Endothelial cell of umbilical vein (primary cell): ENCODE measurements around the gene PTGES. TPM values are rescaled to one million over a fixed set of nuclear protein-coding genes. Genes with fewer than 3 reads are reported as not detected.

Experiments used
- BruUV-seq: library from RNA; stranded (reverse); fragments of 400-500 nt; replicated peaks from 2 replicates; lab custom pipeline; 2021; lab: Mats Ljungman, UMichigan
- CTCF ChIA-PET: fragments of 300-600, 350-600 bp; sonication (Branson Sonifier 250); formaldehyde crosslinking; loops from one replicate; lab custom pipeline; 2021; ENCODE audit warnings: antibody characterized with exemption, inconsistent platforms; lab: Charles Lee
- POLR2A ChIA-PET: fragments of 300-600, 350-600 bp; sonication (Branson Sonifier 250); formaldehyde crosslinking; loops from one replicate; lab custom pipeline; 2021; ENCODE audit warnings: antibody characterized with exemption, inconsistent platforms; lab: Charles Lee
- DNase-seq: peaks from one replicate; pipeline ENCODE4 v3.0.0-alpha.2; 2011; ENCODE audit warnings: low read depth, low spot score
- FAIRE-seq: peaks from 2 replicates; lab custom pipeline; 2011; peaks lifted over from hg19 to GRCh38; lab: Jason Lieb, UNC
- H2AFZ ChIP-seq: 2 replicates; pipeline ENCODE4 v1.6.0; 2012; ENCODE audit warnings: low read depth, low read length, control low read depth, inconsistent platforms
- H3K27ac ChIP-seq: 2 replicates; pipeline ENCODE4 v1.5.1; 2011; ENCODE audit warnings: low read depth, mild to moderate bottlenecking, control low read depth, low read length, moderate library complexity; ENCODE audit not compliant: insufficient read depth
- H3K27me3 ChIP-seq, 2 experiments: 2 replicates each; pipeline versions ENCODE4 v1.6.0 to v1.6.1; 2011; ENCODE audit warnings: low read length in 2 of 2, mixed read lengths in 1 of 2; ENCODE audit not compliant: control insufficient read depth in 2 of 2, insufficient read depth in 2 of 2
- H3K36me3 ChIP-seq, 2 experiments: 2 replicates in 1 of 2; 3 replicates in 1 of 2; pipeline ENCODE4 v1.5.1; 2011; ENCODE audit warnings: low read length in 2 of 2, mild to moderate bottlenecking in 1 of 2, moderate library complexity in 1 of 2; ENCODE audit not compliant: control insufficient read depth in 2 of 2, insufficient read depth in 2 of 2; ENCODE audit errors: extremely low read depth in 1 of 2
- H3K4me1 ChIP-seq: 3 replicates; pipeline ENCODE4 v1.5.1; 2011; ENCODE audit warnings: mild to moderate bottlenecking, low read length; ENCODE audit not compliant: control insufficient read depth, insufficient read depth; ENCODE audit errors: extremely low read depth
- H3K4me2 ChIP-seq: 2 replicates; pipeline ENCODE4 v1.6.1; 2011; ENCODE audit warnings: low read length, control low read depth, mixed read lengths; ENCODE audit not compliant: insufficient read depth
- H3K4me3 ChIP-seq, 3 experiments: fragments of 200-600 bp in 1 of 3; sonication (generic), shearing (Covaris generic) in 1 of 3; replicated peaks in 1 of 3; 2 replicates each; pipeline ENCODE4 v1.5.1; 2011 to 2016; ENCODE audit warnings: control low read depth in 3 of 3, low read length in 3 of 3, mild to moderate bottlenecking in 2 of 3, inconsistent platforms in 1 of 3, low read depth in 1 of 3, moderate library complexity in 1 of 3; ENCODE audit not compliant: insufficient read depth in 1 of 3
- H3K79me2 ChIP-seq: 2 replicates; pipeline ENCODE4 v1.6.0; 2012; ENCODE audit warnings: low read length, inconsistent platforms; ENCODE audit not compliant: control insufficient read depth, insufficient read depth
- H3K9ac ChIP-seq: replicated peaks from 2 replicates; pipeline ENCODE3; 2011; ENCODE audit warnings: low read length, control low read depth; ENCODE audit not compliant: insufficient read depth; ENCODE audit errors: extremely low read depth
- H3K9me1 ChIP-seq: replicated peaks from 3 replicates; pipeline ENCODE4 v1.6.0; 2011; ENCODE audit warnings: mild to moderate bottlenecking, low read length; ENCODE audit not compliant: control insufficient read depth, insufficient read depth; ENCODE audit errors: extremely low read depth
- H3K9me3 ChIP-seq: replicated peaks from 2 replicates; pipeline ENCODE4 v1.5.1; 2012; ENCODE audit warnings: low read length, inconsistent platforms; ENCODE audit not compliant: control insufficient read depth, insufficient read depth
- H4K20me1 ChIP-seq: replicated peaks from 2 replicates; pipeline ENCODE3; 2011; ENCODE audit warnings: mild to moderate bottlenecking, low read length; ENCODE audit not compliant: control insufficient read depth, insufficient read depth; ENCODE audit errors: extremely low read depth
- CTCF ChIP-seq, 2 donors: IDR thresholded peaks; 1 replicate in 1 of 2; 2 replicates in 1 of 2; pipeline ENCODE4 v1.5.1; 2011; ENCODE audit warnings: low read length in 2 of 2, mild to moderate bottlenecking in 2 of 2, moderate library complexity in 2 of 2, control low read depth in 1 of 2, inconsistent platforms in 1 of 2, low read depth in 1 of 2; ENCODE audit not compliant: insufficient read depth in 1 of 2; ENCODE audit errors: extremely low read depth in 1 of 2
- EZH2 ChIP-seq: IDR thresholded peaks from 2 replicates; pipeline ENCODE4 v1.6.1; 2012; ENCODE audit warnings: borderline replicate concordance, low read depth, mild to moderate bottlenecking, moderate library complexity, low read length, inconsistent platforms; ENCODE audit not compliant: severe bottlenecking
- FOS ChIP-seq: IDR thresholded peaks from 2 replicates; pipeline ENCODE4 v1.6.1; 2011; ENCODE audit warnings: mild to moderate bottlenecking, low read length, moderate library complexity, borderline replicate concordance; ENCODE audit not compliant: insufficient read depth
- GATA2 ChIP-seq: IDR thresholded peaks from 2 replicates; pipeline ENCODE4 v1.7.0; 2011; ENCODE audit warnings: low read depth, mild to moderate bottlenecking, moderate library complexity, mixed read lengths, low read length; ENCODE audit not compliant: insufficient read length, insufficient read depth
- JUN ChIP-seq: IDR thresholded peaks from 2 replicates; pipeline ENCODE4 v1.6.1; 2011; ENCODE audit warnings: borderline replicate concordance, low read depth; ENCODE audit not compliant: insufficient read length, insufficient read depth
- MAX ChIP-seq: IDR thresholded peaks from 2 replicates; pipeline ENCODE4 v1.6.1; 2011; ENCODE audit not compliant: insufficient read depth, insufficient read length
- MYC ChIP-seq: IDR thresholded peaks from one replicate; pipeline ENCODE4 v1.6.1; 2011; ENCODE audit warnings: mild to moderate bottlenecking, low read depth, low read length
- POLR2A ChIP-seq: IDR thresholded peaks from 2 replicates; pipeline ENCODE4 v1.6.1; 2012; ENCODE audit warnings: low read depth, mild to moderate bottlenecking, control low read depth, low read length
- POLR2AphosphoS5 ChIP-seq: IDR thresholded peaks from 2 replicates; pipeline ENCODE4 v1.6.1; 2012; ENCODE audit warnings: low read depth, mild to moderate bottlenecking, control low read depth, low read length, moderate library complexity; ENCODE audit not compliant: insufficient read depth
- dilution Hi-C: fragments of 300-500 bp; cut with MboI; formaldehyde crosslinking; loops from one replicate; pipeline ENCODE4 v1.15.0; 2019; ENCODE audit warnings: low sequenced_read_pairs; ENCODE audit not compliant: extremely low pct_ligation_motif_present
- intact Hi-C: fragments of 100-400 bp; cut with micrococcal nuclease; formaldehyde crosslinking; loops from one replicate; pipeline ENCODE4 v1.10.0; 2022
- polyA plus RNA-seq, 4 experiments: library from polyadenylated mRNA; depleted of rRNA in 3 of 4; stranded (reverse) in 3 of 4; unstranded in 1 of 4; fragments of >200 nt; gene quantifications; 2 replicates each; pipeline versions ENCODE4 v1.2.1 to v1.2.3, GENCODE V29; 2011 to 2012; ENCODE audit warnings: missing spikeins in 1 of 4
- total RNA-seq: library from RNA; stranded (reverse); gene quantifications from 2 replicates; pipeline ENCODE4 v1.2.3, GENCODE V29; 2021

The PTGES gene
- total and polyA plus RNA-seq, 2 donors (not counting 3 experiments of a cell fraction or from before 2014, with no cell fraction given) = not detected

- intact Hi-C loops = no loop called here
- DNase-seq = no peak
- no peak overlapping the region for H3K4me2 ChIP-seq
- no peaks in the 10 kb centered on the region for H3K27me3 ChIP-seq
- no peaks in the 10 kb centered on the region for H4K20me1 ChIP-seq
- H3K9me1 ChIP-seq = no peaks in the 10 kb centered on the region
- TF ChIP-seq POLR2A = no peak
- no peak for TF ChIP-seq JUN
- no peak for TF ChIP-seq CTCF (IDR thresholded peaks at IDR 0.05; ENCODE audit: extremely low read depth in 1 of 2, insufficient read depth in 1 of 2, low read depth in 1 of 2, low read length in 2 of 2)
- no peak for TF ChIP-seq MYC
- TF ChIP-seq MAX = no peak
- no peak for TF ChIP-seq EZH2
- TF ChIP-seq FOS = no peak
- no peak for TF ChIP-seq POLR2AphosphoS5
- TF ChIP-seq GATA2 = no peak
- no peak for FAIRE-seq
- H3K27ac ChIP-seq = no peak overlapping the region
- no peaks in the 10 kb centered on the region for H3K79me2 ChIP-seq
- dilution Hi-C loops = no loop called here
- BruUV-seq = no TSS peak
- no peak overlapping the region for H3K4me3 ChIP-seq
- no peaks in the 10 kb centered on the region for H3K9me3 ChIP-seq
- ChIA-PET POLR2A (no interaction called here), CTCF (no interaction called here)
- H3K36me3 ChIP-seq = no peaks in the 10 kb centered on the region
- H3K9ac ChIP-seq = no peak overlapping the region
- H2AFZ ChIP-seq = no peak overlapping the region
- H3K4me1 ChIP-seq = peaks cover 5% of the 10 kb centered on the region
Measured at GRCh38 chr9:129732946-129733631, 19.8 kb downstream of the PTGES start.
